PC-9 (cell line): ENCODE measurements around the gene RGS7. TPM values are rescaled to one million over a fixed set of nuclear protein-coding genes. Genes with fewer than 3 reads are reported as not detected.

Experiments
- BruUV-seq: library from RNA; stranded (reverse); fragments of 400-500 nt; replicated peaks from 2 replicates; lab custom pipeline; 2021; lab: Mats Ljungman, UMichigan
- CTCF ChIA-PET: fragments of 300-600 bp; sonication (Branson Sonifier 250); formaldehyde crosslinking; loops from one replicate; lab custom pipeline; 2022; ENCODE audit warnings: antibody characterized with exemption; lab: Charles Lee
- POLR2A ChIA-PET: fragments of 300-600 bp; sonication (Branson Sonifier 250); formaldehyde crosslinking; loops from one replicate; lab custom pipeline; 2022; ENCODE audit warnings: antibody characterized with exemption; ENCODE audit not compliant: unreplicated experiment; lab: Charles Lee
- DNase-seq, 2 experiments: peaks; one replicate each; pipeline versions ENCODE4 v3.0.0 to v3.0.0-alpha.2; 2015 to 2022; ENCODE audit warnings: mixed read lengths in 1 of 2
- H2AFZ ChIP-seq: fragments of 200-600 bp; sonication (generic); 2 replicates; pipeline ENCODE4 v1.8.1; 2017; ENCODE audit warnings: antibody characterized with exemption
- H3F3A ChIP-seq: fragments of 200-600 bp; sonication (generic); 2 replicates; pipeline ENCODE4 v1.8.1; 2017; ENCODE audit warnings: antibody characterized with exemption, mild to moderate bottlenecking, low read depth; ENCODE audit not compliant: insufficient read depth
- H3K27ac ChIP-seq: fragments of 200-600 bp; sonication (generic); 2 replicates; pipeline ENCODE4 v1.6.1; 2016; ENCODE audit warnings: mixed run types
- H3K27me3 ChIP-seq: fragments of 200-600 bp; sonication (generic); 2 replicates; pipeline ENCODE4 v1.6.1; 2016; ENCODE audit warnings: low read depth, mixed run types; ENCODE audit not compliant: insufficient read depth
- H3K36me3 ChIP-seq: fragments of 200-600 bp; sonication (generic); 2 replicates; pipeline ENCODE4 v1.6.1; 2016; ENCODE audit warnings: low read depth, mixed run types
- H3K4me1 ChIP-seq: fragments of 200-600 bp; sonication (generic); replicated peaks from 2 replicates; pipeline ENCODE4 v1.6.1; 2016; ENCODE audit warnings: mixed run types; ENCODE audit not compliant: insufficient read depth
- H3K4me2 ChIP-seq: fragments of 200-600 bp; sonication (generic); 2 replicates; pipeline ENCODE4 v1.6.1; 2017; ENCODE audit warnings: mixed run types
- H3K4me3 ChIP-seq: fragments of 200-600 bp; sonication (generic); 2 replicates; pipeline ENCODE4 v1.6.1; 2016; ENCODE audit warnings: mixed run types
- H3K79me2 ChIP-seq: fragments of 200-600 bp; sonication (generic); 2 replicates; pipeline ENCODE4 v1.6.1; 2017; ENCODE audit warnings: low read depth, mixed run types
- H3K9me2 ChIP-seq: fragments of 200-600 bp; sonication (generic); 2 replicates; pipeline ENCODE4 v1.8.1; 2017; ENCODE audit warnings: mild to moderate bottlenecking; ENCODE audit not compliant: insufficient read depth
- H3K9me3 ChIP-seq: fragments of 200-600 bp; sonication (generic); 2 replicates; pipeline ENCODE4 v1.8.1; 2016; ENCODE audit warnings: low read depth; ENCODE audit not compliant: insufficient read depth
- H4K20me1 ChIP-seq: fragments of 200-600 bp; sonication (generic); 2 replicates; pipeline ENCODE4 v1.8.1; 2017; ENCODE audit not compliant: insufficient read depth
- EZH2 ChIP-seq: fragments of 200-600 bp; sonication (generic); IDR thresholded peaks from 2 replicates; pipeline ENCODE4 v1.8.0; 2017; ENCODE audit warnings: antibody characterized with exemption, low read depth
- intact Hi-C: fragments of 100-400 bp; cut with micrococcal nuclease; formaldehyde crosslinking; loops from one replicate; pipeline ENCODE4 v1.10.0; 2022; ENCODE audit not compliant: unreplicated experiment
- total RNA-seq: library from RNA; stranded (reverse); gene quantifications from 2 replicates; pipeline ENCODE4 v1.2.3, GENCODE V29; 2021
- TF ChIP-seq, protein P1 (sequence below): fragments of 200-600 bp; sonication (generic); conservative IDR thresholded peaks from 2 replicates; pipeline ENCODE4 v1.6.1; 2017; ENCODE audit warnings: mixed run types, antibody characterized with exemption, mild to moderate bottlenecking, moderate library complexity

RGS7 gene
- total RNA-seq, 1 experiment from 2014 or later: 5.8 TPM

DNA sequence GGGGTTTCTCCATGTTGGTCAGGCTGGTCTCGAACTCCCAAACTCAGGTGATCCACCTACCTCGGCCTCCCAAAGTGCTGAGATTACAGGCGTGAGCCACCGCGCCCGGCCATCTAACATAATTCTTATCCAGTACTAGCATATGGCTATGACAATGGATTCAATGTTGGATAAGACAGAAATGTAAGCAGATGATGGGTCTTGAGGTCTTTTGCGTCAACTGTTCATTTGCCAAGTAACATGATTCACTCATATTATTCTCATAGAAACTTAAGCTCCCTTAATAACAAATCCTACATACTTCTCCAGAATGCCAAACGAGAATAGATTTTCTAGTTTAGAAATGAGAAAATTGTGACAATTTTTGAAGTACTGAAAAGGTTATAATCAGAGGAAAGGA is 170.3 kb downstream of the RGS7 start:
- no peaks in the 10 kb centered on the region for H3K79me2 ChIP-seq
- no peaks in the 10 kb centered on the region for H3K9me3 ChIP-seq
- H4K20me1 ChIP-seq: no peaks in the 10 kb centered on the region
- no peak overlapping the region for H3K4me3 ChIP-seq
- peaks cover 17% of the 10 kb centered on the region; the same call in 1 of the 2 replicates for H3K27me3 ChIP-seq
- no peaks in the 10 kb centered on the region for H3F3A ChIP-seq
- no peak overlapping the region for H3K27ac ChIP-seq
- TF ChIP-seq EZH2: no peak
- TF ChIP-seq, protein P1, sequence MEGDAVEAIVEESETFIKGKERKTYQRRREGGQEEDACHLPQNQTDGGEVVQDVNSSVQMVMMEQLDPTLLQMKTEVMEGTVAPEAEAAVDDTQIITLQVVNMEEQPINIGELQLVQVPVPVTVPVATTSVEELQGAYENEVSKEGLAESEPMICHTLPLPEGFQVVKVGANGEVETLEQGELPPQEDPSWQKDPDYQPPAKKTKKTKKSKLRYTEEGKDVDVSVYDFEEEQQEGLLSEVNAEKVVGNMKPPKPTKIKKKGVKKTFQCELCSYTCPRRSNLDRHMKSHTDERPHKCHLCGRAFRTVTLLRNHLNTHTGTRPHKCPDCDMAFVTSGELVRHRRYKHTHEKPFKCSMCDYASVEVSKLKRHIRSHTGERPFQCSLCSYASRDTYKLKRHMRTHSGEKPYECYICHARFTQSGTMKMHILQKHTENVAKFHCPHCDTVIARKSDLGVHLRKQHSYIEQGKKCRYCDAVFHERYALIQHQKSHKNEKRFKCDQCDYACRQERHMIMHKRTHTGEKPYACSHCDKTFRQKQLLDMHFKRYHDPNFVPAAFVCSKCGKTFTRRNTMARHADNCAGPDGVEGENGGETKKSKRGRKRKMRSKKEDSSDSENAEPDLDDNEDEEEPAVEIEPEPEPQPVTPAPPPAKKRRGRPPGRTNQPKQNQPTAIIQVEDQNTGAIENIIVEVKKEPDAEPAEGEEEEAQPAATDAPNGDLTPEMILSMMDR: no peak
- DNase-seq: no peak
- no peaks in the 10 kb centered on the region for H3K9me2 ChIP-seq
- intact Hi-C loops: no loop called here
- no peak overlapping the region for H3K4me2 ChIP-seq
- no peak overlapping the region for H2AFZ ChIP-seq
- BruUV-seq: no TSS peak
- POLR2A ChIA-PET: interaction anchor here (0.6 kb wide), 1 partner anchor 128 kb away, joined by 4 read pairs; no protein-coding TSS in a partner anchor
- H3K36me3 ChIP-seq: no peaks in the 10 kb centered on the region
- CTCF ChIA-PET: no interaction called here
- H3K4me1 ChIP-seq: no peaks in the 10 kb centered on the region

DNA sequence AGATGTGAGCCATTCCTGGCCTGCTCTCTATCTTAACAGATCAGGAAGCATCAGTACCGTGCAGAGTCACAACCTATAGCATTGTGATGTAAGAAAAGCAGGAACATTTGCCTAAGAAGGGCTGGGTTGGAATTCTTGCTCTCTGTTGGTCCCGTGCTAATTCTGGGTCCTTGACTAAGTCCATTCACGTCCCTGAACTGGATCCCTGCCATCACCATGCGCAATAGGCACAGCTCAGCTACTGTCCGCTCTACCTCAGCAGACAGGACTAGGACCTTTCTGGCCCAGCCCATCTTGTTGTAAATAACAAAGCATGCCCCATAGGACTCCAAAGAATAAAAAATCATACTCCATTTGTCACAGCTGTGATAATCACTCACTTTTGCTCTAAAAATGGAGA is 175.0 kb downstream of the RGS7 start:
- Histone ChIP-seq H3K9me2 (no peaks in the 10 kb centered on the region), H4K20me1 (no peaks in the 10 kb centered on the region), H3K79me2 (no peaks in the 10 kb centered on the region), H3F3A (no peaks in the 10 kb centered on the region), H3K27me3 (peaks cover 42% of the 10 kb centered on the region; the same call in 1 of the 2 replicates), H3K9me3 (no peaks in the 10 kb centered on the region), H3K27ac (no peak overlapping the region), H3K4me1 (no peaks in the 10 kb centered on the region), H3K4me2 (no peak overlapping the region), H2AFZ (no peak overlapping the region), H3K4me3 (no peak overlapping the region), H3K36me3 (no peaks in the 10 kb centered on the region)
- BruUV-seq: no TSS peak
- TF ChIP-seq EZH2: no peak
- TF ChIP-seq, protein P1: no peak
- intact Hi-C loops: no loop called here
- no peak for DNase-seq
- POLR2A ChIA-PET: no interaction called here
- CTCF ChIA-PET: no interaction called here

DNA sequence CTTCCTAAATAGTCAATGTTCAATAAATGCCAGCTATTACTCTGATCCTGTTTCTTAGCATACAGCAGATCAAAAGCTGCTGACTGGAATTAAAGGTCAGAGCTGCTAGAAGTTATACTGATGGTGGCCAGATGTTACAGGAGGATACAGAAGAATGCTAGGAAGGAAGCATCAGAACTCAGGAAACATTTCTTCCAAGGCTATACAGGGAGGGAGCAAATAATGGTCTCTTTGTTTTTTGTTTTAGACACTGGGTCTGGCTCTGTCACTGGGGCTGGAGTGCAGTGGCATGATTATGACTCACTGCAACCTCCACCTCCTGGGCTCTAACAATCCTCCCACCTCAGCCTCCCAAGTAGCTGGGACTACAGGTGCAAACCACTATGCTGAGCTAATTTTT is 175.5 kb downstream of the RGS7 start:
- no TSS peak for BruUV-seq
- H3F3A ChIP-seq: no peaks in the 10 kb centered on the region
- no peak overlapping the region for H3K4me2 ChIP-seq
- no peaks in the 10 kb centered on the region for H3K36me3 ChIP-seq
- no peak overlapping the region for H2AFZ ChIP-seq
- H3K4me3 ChIP-seq: no peak overlapping the region
- no peaks in the 10 kb centered on the region for H3K4me1 ChIP-seq
- H3K79me2 ChIP-seq: no peaks in the 10 kb centered on the region
- no peak overlapping the region for H3K27ac ChIP-seq
- intact Hi-C loops: no loop called here
- no peak for DNase-seq
- no peaks in the 10 kb centered on the region for H4K20me1 ChIP-seq
- H3K27me3 ChIP-seq: peaks cover 47% of the 10 kb centered on the region; the same call in 1 of the 2 replicates
- TF ChIP-seq, protein P1: no peak
- no peak for TF ChIP-seq EZH2
- CTCF ChIA-PET: no interaction called here
- POLR2A ChIA-PET: no interaction called here
- no peaks in the 10 kb centered on the region for H3K9me3 ChIP-seq
- no peaks in the 10 kb centered on the region for H3K9me2 ChIP-seq
